Measurements from ENCODE around the gene SUCLG1.

Gene SUCLG1

DNA sequence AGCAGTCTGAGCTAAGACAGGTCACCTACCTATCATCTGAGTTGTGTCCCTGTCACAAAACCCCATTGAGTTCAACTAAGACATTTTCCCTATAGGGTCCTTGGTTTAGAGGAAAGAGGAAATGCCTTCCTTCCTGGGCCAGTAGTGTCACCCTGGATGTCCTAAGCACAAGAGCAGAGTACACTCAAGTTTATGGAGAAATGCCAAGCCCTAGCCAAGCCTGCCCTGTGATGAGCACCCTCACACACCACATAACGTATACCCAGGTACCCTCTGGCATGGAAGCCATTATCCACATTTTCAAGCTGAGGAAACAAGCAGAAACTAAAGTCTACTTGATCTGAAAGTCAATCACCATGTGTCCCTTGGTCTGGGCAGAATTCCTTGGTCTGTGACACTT is 37.3 kb downstream of the SUCLG1 start:
- H3K4me3 ChIP-seq (replicated peaks; ENCODE audit: insufficient read depth, low read length), result no peak overlapping the region
- no peak for DNase-seq (ENCODE audit: low read depth in 1 of 2, low spot score in 1 of 2)
- TF ChIP-seq, protein P1, sequence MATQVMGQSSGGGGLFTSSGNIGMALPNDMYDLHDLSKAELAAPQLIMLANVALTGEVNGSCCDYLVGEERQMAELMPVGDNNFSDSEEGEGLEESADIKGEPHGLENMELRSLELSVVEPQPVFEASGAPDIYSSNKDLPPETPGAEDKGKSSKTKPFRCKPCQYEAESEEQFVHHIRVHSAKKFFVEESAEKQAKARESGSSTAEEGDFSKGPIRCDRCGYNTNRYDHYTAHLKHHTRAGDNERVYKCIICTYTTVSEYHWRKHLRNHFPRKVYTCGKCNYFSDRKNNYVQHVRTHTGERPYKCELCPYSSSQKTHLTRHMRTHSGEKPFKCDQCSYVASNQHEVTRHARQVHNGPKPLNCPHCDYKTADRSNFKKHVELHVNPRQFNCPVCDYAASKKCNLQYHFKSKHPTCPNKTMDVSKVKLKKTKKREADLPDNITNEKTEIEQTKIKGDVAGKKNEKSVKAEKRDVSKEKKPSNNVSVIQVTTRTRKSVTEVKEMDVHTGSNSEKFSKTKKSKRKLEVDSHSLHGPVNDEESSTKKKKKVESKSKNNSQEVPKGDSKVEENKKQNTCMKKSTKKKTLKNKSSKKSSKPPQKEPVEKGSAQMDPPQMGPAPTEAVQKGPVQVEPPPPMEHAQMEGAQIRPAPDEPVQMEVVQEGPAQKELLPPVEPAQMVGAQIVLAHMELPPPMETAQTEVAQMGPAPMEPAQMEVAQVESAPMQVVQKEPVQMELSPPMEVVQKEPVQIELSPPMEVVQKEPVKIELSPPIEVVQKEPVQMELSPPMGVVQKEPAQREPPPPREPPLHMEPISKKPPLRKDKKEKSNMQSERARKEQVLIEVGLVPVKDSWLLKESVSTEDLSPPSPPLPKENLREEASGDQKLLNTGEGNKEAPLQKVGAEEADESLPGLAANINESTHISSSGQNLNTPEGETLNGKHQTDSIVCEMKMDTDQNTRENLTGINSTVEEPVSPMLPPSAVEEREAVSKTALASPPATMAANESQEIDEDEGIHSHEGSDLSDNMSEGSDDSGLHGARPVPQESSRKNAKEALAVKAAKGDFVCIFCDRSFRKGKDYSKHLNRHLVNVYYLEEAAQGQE (IDR thresholded peaks at IDR 0.05; ENCODE audit: insufficient replicate concordance, low read depth), result no peak
- TF ChIP-seq GABPA (IDR thresholded peaks at IDR 0.05; ENCODE audit: low read depth), result no peak
- TF ChIP-seq, protein P2, sequence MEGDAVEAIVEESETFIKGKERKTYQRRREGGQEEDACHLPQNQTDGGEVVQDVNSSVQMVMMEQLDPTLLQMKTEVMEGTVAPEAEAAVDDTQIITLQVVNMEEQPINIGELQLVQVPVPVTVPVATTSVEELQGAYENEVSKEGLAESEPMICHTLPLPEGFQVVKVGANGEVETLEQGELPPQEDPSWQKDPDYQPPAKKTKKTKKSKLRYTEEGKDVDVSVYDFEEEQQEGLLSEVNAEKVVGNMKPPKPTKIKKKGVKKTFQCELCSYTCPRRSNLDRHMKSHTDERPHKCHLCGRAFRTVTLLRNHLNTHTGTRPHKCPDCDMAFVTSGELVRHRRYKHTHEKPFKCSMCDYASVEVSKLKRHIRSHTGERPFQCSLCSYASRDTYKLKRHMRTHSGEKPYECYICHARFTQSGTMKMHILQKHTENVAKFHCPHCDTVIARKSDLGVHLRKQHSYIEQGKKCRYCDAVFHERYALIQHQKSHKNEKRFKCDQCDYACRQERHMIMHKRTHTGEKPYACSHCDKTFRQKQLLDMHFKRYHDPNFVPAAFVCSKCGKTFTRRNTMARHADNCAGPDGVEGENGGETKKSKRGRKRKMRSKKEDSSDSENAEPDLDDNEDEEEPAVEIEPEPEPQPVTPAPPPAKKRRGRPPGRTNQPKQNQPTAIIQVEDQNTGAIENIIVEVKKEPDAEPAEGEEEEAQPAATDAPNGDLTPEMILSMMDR (IDR thresholded peaks at IDR 0.05; ENCODE audit: insufficient read depth, low read length), result no peak
- no peak for TF ChIP-seq POLR2AphosphoS5 (IDR thresholded peaks at IDR 0.05; ENCODE audit: low read depth)
- no peak for TF ChIP-seq SPI1 (IDR thresholded peaks at IDR 0.05; ENCODE audit: borderline replicate concordance, low read depth)

DNA sequence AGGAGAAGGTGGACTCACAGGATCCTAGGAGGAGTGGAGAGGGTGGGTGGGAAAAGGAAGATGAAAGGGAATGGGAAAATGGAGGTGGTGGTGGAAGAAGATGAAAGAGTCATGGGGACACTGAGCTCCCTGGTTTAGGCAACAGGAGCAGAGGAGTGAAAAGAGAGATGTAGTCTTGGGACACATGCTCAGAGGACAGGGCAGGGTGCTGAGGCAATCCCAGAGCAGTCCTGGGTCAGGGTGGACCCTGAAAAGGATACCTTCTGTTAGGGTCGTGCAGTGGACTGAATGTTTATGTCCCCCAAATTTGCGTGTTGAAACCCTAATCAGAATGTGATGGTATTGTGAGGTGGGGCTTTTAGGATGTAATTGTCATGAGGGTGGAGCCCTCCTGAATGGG is 37.9 kb downstream of the SUCLG1 start:
- no peak for DNase-seq (ENCODE audit: low read depth in 1 of 2, low spot score in 1 of 2)
- TF ChIP-seq, protein P1 (IDR thresholded peaks at IDR 0.05; ENCODE audit: insufficient replicate concordance, low read depth), result no peak
- TF ChIP-seq POLR2AphosphoS5 (IDR thresholded peaks at IDR 0.05; ENCODE audit: low read depth), result no peak
- TF ChIP-seq, protein P2 (IDR thresholded peaks at IDR 0.05; ENCODE audit: insufficient read depth, low read length), result no peak
- TF ChIP-seq GABPA (IDR thresholded peaks at IDR 0.05; ENCODE audit: low read depth), result no peak
- TF ChIP-seq SPI1 (IDR thresholded peaks at IDR 0.05; ENCODE audit: borderline replicate concordance, low read depth), result no peak
- H3K27ac ChIP-seq (replicated peaks), result no peak overlapping the region
- H3K27me3 ChIP-seq (ENCODE audit: insufficient read depth, poor library complexity, severe bottlenecking), result no peaks in the 10 kb centered on the region
- H3K4me3 ChIP-seq (replicated peaks; ENCODE audit: insufficient read depth, low read length), result no peak overlapping the region

More for the DNA sequence above, 37.3 kb downstream of the SUCLG1 start:
- Histone ChIP-seq H3K27me3 (ENCODE audit: insufficient read depth, poor library complexity, severe bottlenecking) (no peaks in the 10 kb centered on the region), H3K27ac (replicated peaks) (no peak overlapping the region)

DNA sequence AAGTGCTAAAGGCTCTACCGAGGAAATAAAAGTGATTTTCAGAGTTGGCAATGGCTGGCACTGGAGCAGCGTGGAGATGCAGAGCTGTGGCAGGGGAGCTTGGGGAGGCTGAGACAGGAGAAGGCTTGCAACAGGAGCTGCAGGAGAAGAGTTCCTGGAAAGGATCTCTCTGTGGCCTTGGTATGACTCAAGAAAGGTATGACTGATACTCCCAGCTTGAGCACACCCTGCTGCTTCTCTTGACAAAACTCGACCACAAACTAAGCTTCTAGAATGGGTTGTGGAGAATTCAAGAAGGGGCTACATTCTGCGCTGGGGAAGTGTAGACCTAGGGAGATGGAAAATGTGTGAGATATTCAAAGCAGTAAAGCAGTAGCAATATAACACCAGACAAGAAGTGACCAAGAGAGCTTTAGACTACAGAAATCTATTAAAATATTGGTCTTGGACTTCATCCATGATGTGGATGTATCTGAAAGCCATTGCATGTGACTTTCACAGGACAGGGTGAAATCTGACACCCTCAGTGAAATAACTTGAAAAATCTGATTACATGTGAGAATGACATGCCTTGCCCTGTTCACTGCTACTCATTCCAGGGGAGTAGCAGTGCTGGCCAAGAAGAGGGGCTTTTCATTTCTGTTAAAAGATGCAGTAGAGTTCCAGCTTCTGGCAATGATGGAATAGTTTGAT is 41.5 kb downstream of the SUCLG1 start:
- Histone ChIP-seq H3K4me3 (replicated peaks; ENCODE audit: insufficient read depth, low read length) (no peak overlapping the region), H3K27me3 (ENCODE audit: insufficient read depth, poor library complexity, severe bottlenecking) (peaks cover 2% of the 10 kb centered on the region), H3K27ac (replicated peaks) (no peak overlapping the region)
- TF ChIP-seq, protein P2 (IDR thresholded peaks at IDR 0.05; ENCODE audit: insufficient read depth, low read length), result no peak
- no peak for TF ChIP-seq GABPA (IDR thresholded peaks at IDR 0.05; ENCODE audit: low read depth)
- DNase-seq (ENCODE audit: low read depth in 1 of 2, low spot score in 1 of 2), result no peak

DNA sequence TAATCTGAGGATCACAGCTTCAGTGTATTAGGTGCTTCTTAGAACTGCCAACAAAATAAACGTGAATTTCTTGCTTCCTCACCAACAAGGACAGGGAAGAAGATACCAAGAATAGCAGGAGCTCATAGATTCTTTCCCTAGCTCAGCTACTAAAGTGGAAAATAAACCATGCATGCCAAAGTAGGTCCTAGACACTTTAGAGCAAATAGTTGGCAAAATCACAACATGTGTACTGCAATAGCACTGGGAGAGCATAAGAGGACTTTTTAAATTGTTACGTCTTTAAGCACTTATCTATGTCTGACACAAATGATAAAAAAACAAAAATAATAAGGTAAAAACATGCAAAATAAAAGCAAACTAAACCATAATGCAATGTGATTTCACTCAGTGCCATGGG is 49.5 kb downstream of the SUCLG1 start:
- H3K27me3 ChIP-seq (ENCODE audit: insufficient read depth, poor library complexity, severe bottlenecking), result peaks cover 2% of the 10 kb centered on the region
- H3K4me3 ChIP-seq (replicated peaks; ENCODE audit: insufficient read depth, low read length), result no peak overlapping the region
- no peak for DNase-seq (ENCODE audit: low read depth in 1 of 2, low spot score in 1 of 2)
- no peak overlapping the region for H3K27ac ChIP-seq (replicated peaks)
- TF ChIP-seq, protein P1 (IDR thresholded peaks at IDR 0.05; ENCODE audit: insufficient replicate concordance, low read depth), result no peak
- TF ChIP-seq GABPA (IDR thresholded peaks at IDR 0.05; ENCODE audit: low read depth), result no peak
- TF ChIP-seq SPI1 (IDR thresholded peaks at IDR 0.05; ENCODE audit: borderline replicate concordance, low read depth), result no peak
- TF ChIP-seq POLR2AphosphoS5 (IDR thresholded peaks at IDR 0.05; ENCODE audit: low read depth), result no peak
- TF ChIP-seq, protein P2 (IDR thresholded peaks at IDR 0.05; ENCODE audit: insufficient read depth, low read length), result no peak

Data from HL-60 (cell line).